H1 (cell line): Measurements from ENCODE around the gene FRMD6. TPM values are rescaled to one million over a fixed set of nuclear protein-coding genes. Genes with fewer than 3 reads are reported as not detected.

Experiments used
- polyA plus RNA-seq, 7 experiments: library from polyadenylated mRNA; depleted of rRNA in 3 of 7; stranded (reverse) in 5 of 7; unstranded in 2 of 7; fragments of >200 nt in 5 of 7; fragments of 200-250 nt in 2 of 7; gene quantifications; 1 replicate in 5 of 7; 2 replicates in 1 of 7; 4 replicates in 1 of 7; pipeline versions ENCODE4 v1.2.1 to v1.2.3, GENCODE V29; 2011 to 2013; ENCODE audit warnings: missing spikeins in 2 of 7, mixed read lengths in 2 of 7
- total RNA-seq: library from RNA; stranded (reverse); fragmentation: NEBNext Ultra II Directional; extraction: Animal tissue kit (Norgen Biotek cat#: 25700); gene quantifications from 2 replicates; pipeline ENCODE4 v1.2.1, GENCODE V29; 2021
- TF ChIP-seq, protein P1 (sequence below): IDR thresholded peaks from 2 replicates; pipeline ENCODE4 v1.6.1; 2012; ENCODE audit warnings: low read length, inconsistent platforms

The FRMD6 gene
- total and polyA plus RNA-seq, 2 of the 8 experiments (the other 6 are each of a cell fraction or from before 2014, with no cell fraction given), result 5.4 to 23.7 TPM

DNA sequence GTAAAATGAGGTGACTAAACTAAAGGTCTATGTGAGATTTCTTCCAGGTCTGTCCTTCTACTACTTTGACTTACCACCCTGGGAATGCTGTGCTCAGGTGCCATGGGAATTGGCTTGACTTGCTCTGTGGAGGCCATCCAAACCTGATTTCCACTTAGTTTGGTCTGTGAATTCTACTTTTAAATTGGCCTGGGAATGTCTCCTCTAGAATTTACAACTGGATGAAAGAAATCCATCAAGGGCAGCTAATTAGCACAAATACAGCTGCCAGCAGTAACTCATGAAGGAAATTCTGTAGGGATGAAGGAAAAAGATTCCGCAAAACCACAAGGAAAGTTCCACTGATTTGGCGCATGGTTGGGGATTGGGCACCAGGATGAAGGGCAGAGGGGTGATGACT lies 31.7 kb upstream of the FRMD6 start (continued):
- TF ChIP-seq, protein P1, sequence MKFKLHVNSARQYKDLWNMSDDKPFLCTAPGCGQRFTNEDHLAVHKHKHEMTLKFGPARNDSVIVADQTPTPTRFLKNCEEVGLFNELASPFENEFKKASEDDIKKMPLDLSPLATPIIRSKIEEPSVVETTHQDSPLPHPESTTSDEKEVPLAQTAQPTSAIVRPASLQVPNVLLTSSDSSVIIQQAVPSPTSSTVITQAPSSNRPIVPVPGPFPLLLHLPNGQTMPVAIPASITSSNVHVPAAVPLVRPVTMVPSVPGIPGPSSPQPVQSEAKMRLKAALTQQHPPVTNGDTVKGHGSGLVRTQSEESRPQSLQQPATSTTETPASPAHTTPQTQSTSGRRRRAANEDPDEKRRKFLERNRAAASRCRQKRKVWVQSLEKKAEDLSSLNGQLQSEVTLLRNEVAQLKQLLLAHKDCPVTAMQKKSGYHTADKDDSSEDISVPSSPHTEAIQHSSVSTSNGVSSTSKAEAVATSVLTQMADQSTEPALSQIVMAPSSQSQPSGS, result no peak
